Spleen (tissue), 7 donors: ENCODE data around the gene SOX14.

ENCODE experiments used
- CTCF ChIP-seq, 11 experiments: fragments of 200-600 bp in 7 of 11; fragments of 450-650 bp in 4 of 11; sonication (generic) in 4 of 11; IDR thresholded peaks in 8 of 11; conservative IDR thresholded peaks in 3 of 11; 1 replicate in 7 of 11; 2 replicates in 4 of 11; pipeline versions ENCODE4 v1.4.0 to v1.8.0; 2016 to 2021; ENCODE audit warnings: antibody characterized with exemption in 11 of 11, inconsistent platforms in 4 of 11, mild to moderate bottlenecking in 1 of 11
- POLR2A ChIP-seq, 3 donors: fragments of 450-650 bp; IDR thresholded peaks; one replicate each; pipeline ENCODE4 v1.5.1; 2017; ENCODE audit warnings: antibody characterized with exemption in 3 of 3, mild to moderate bottlenecking in 1 of 3
- POLR2AphosphoS5 ChIP-seq, 3 donors: sonication (generic); formaldehyde crosslinking; IDR thresholded peaks; one replicate each; pipeline ENCODE4 v1.5.1; 2017; ENCODE audit warnings: antibody characterized with exemption in 3 of 3
- donor health status: DM: no; HTN: no; CAD: no; lungs with moderate emphysema.
- donor health status: DM: no; HTN: no; CAD: no.
- donor health status: DM: no; HTN: no; CAD: no.

GRCh38 chr3:137787529-137787928 lies 23.4 kb downstream of the SOX14 start:
- TF ChIP-seq CTCF (IDR thresholded peaks at IDR 0.05 in 8 of 11, conservative IDR thresholded peaks at IDR 0.05 in 3 of 11) (no peak), POLR2A (IDR thresholded peaks at IDR 0.05) (no peak), POLR2AphosphoS5 (IDR thresholded peaks at IDR 0.05) (no peak)
